Skeletal muscle satellite cell (primary cell): ENCODE measurements around the gene IGF2R.
"Not testable (repeated sequence)": the region's sequence is repeated elsewhere in the genome, so short reads cannot be mapped to it uniquely, and the experiment has no call there.

Experiments used
- H3K27me3 ChIP-seq: 2 replicates; pipeline ENCODE4 v1.7.0; 2013; ENCODE audit warnings: low read length; ENCODE audit not compliant: control insufficient read depth, insufficient read depth
- H3K36me3 ChIP-seq: 2 replicates; pipeline ENCODE4 v1.7.0; 2013; ENCODE audit warnings: mild to moderate bottlenecking, control low read depth, low read length; ENCODE audit not compliant: insufficient read depth
- H3K4me1 ChIP-seq: 2 replicates; pipeline ENCODE4 v1.7.0; 2013; ENCODE audit warnings: low read length; ENCODE audit not compliant: control insufficient read depth, insufficient read depth
- H3K4me2 ChIP-seq: 2 replicates; pipeline ENCODE4 v1.7.0; 2013; ENCODE audit warnings: mild to moderate bottlenecking, low read length
- H3K4me3 ChIP-seq: 2 replicates; pipeline ENCODE4 v1.7.0; 2013; ENCODE audit warnings: low read length
- H3K9ac ChIP-seq: 2 replicates; pipeline ENCODE4 v1.7.0; 2013; ENCODE audit warnings: mild to moderate bottlenecking, low read depth, low read length, moderate library complexity
- H3K9me3 ChIP-seq: replicated peaks from 2 replicates; pipeline ENCODE4 v1.7.0; 2013; ENCODE audit warnings: mild to moderate bottlenecking, control low read depth, low read length

The IGF2R gene

DNA sequence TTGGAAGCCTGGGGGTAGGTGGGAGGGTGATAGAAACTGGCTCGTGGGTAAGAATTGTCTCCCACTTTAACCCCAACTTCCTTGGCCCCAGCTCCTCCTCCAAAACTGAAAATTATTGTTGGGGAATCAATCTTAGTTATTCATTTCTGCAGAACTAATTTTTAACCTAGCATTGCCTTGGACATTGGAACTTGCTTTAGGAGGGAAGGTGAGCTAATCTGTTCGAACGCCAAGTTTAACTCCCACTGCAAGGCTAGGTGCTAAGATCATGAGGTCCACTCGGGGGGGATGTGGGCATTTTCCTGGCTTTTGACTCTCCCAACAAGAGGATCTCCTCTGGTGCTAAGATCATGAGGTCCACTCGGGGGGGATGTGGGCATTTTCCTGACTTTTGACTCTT is 156.2 kb downstream of the IGF2R start:
- not testable (repeated sequence) for H3K27me3 ChIP-seq, H3K4me3 ChIP-seq, H3K4me1 ChIP-seq, H3K4me2 ChIP-seq, H3K9ac ChIP-seq, H3K36me3 ChIP-seq, H3K9me3 ChIP-seq

DNA sequence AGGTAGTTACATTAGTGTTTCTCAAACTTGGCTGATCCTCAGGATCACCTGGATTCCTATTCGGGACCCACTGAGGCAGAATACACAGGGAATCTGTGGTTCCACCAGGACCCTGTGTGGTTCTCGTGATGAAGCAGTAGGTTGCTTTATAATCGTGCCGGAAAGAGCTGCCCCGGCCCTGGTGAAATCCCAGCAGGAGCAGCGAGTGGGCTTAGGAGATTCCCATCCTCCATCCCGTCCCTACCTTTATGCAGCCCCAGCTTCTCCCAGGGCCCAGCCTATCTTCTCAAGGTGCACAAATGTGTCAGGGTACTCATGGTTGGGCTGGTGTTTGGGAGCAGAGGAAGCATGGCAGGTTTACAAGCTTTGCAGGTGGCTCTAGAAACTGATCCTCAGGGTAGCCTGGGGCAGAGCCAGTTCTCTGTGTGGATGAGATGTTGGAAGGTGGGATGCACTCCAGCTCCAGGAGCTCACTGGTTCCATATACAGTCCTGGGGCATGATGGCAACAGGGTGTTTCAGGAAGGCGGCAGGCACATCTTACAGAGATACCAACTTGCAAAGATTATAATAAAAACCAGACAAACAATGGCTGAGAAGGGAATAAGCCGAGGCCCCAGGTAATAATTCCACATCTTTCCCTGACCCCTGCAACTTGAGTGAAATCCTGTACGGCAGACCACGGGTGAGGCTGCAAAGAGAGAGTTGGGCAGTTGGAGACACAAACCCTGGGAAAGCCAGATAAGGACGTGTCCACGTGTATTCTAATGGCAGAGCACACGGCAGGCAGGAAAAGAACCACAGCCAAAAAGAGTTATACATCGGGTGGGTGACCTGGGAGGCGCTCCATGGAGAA is 158.6 kb downstream of the IGF2R start:
- no peak overlapping the region for H3K4me2 ChIP-seq
- H3K36me3 ChIP-seq = no peaks in the 10 kb centered on the region
- no peaks in the 10 kb centered on the region for H3K27me3 ChIP-seq
- no peak overlapping the region for H3K9ac ChIP-seq
- no peaks in the 10 kb centered on the region for H3K9me3 ChIP-seq
- no peak overlapping the region for H3K4me3 ChIP-seq
- peaks cover 3% of the 10 kb centered on the region for H3K4me1 ChIP-seq

DNA sequence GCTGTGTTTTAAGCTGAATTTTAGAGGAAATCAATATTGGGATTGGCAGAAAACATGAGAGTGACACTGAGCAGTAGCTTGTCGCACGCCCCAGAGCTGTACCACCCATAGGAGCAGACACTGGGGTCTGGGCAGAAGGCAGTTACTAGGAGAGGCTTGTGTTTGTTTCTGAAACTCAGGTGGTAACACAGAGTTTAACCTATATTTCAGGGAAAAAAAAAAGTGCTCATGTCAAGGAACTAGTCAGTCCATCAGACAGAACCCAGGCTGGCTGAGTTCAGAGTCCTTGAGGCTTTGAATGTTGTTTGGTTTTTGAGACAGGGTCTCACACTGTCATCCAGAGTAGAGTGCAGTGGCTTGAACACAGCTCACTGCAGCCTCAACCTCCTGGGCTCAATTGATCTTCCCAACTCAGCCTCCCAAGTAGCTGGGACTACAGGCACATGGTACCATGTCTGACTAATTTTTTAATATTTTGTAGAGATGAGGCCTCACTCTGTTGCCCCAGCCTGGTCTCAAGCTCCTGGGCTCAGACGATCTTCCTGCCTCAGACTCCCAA is 159.3 kb downstream of the IGF2R start:
- Histone ChIP-seq H3K9ac (no peak overlapping the region), H3K36me3 (no peaks in the 10 kb centered on the region), H3K4me2 (no peak overlapping the region), H3K4me1 (peaks cover 8% of the 10 kb centered on the region), H3K27me3 (no peaks in the 10 kb centered on the region), H3K4me3 (no peak overlapping the region), H3K9me3 (no peaks in the 10 kb centered on the region)

- Histone ChIP-seq H3K9ac (no peak overlapping the region), H3K4me2 (no peak overlapping the region), H3K4me1 (peaks cover 8% of the 10 kb centered on the region), H3K27me3 (no peaks in the 10 kb centered on the region), H3K36me3 (no peaks in the 10 kb centered on the region), H3K4me3 (no peak overlapping the region), H3K9me3 (no peaks in the 10 kb centered on the region)
These were observed 160.1 kb downstream of the IGF2R start for GRCh38 chr6:160128879-160129516.

DNA sequence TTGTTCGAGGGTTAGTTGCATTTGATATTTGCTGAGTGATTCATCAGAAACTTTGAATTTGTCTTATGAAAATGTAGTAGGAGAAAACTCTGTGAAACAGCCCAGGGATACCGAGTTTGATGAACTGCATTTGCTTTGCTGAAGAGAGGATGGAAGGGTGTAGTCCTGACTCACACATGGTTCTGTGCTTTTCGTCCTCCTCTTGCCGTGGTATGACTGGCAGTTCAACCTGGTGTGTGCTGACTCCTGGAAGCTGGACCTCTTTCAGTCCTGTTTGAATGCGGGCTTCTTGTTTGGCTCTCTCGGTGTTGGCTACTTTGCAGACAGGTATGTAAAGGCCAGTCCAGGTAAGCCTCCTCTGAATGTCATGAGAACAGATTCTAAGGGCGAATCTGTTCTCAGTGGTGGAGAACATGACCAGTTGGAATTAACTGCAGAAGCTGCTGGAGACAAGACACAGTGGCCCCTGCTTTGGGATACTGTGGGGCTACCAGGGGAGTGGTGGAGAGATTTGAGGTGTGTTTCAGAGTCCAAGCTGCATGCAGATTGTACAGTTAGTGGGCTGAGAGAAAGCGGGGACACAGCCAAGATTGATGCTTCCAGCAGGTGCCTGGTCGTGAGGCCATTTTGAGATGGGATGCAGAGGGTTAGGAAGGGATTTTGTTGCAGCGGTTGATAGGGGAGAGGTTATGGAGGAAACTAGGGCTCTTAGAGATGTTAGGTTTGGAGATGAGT is 161.2 kb downstream of the IGF2R start:
- no peak overlapping the region for H3K4me2 ChIP-seq
- no peaks in the 10 kb centered on the region for H3K27me3 ChIP-seq
- H3K36me3 ChIP-seq = no peaks in the 10 kb centered on the region
- H3K9me3 ChIP-seq = no peaks in the 10 kb centered on the region
- H3K9ac ChIP-seq = no peak overlapping the region
- no peak overlapping the region for H3K4me3 ChIP-seq
- H3K4me1 ChIP-seq = peaks cover 8% of the 10 kb centered on the region

DNA sequence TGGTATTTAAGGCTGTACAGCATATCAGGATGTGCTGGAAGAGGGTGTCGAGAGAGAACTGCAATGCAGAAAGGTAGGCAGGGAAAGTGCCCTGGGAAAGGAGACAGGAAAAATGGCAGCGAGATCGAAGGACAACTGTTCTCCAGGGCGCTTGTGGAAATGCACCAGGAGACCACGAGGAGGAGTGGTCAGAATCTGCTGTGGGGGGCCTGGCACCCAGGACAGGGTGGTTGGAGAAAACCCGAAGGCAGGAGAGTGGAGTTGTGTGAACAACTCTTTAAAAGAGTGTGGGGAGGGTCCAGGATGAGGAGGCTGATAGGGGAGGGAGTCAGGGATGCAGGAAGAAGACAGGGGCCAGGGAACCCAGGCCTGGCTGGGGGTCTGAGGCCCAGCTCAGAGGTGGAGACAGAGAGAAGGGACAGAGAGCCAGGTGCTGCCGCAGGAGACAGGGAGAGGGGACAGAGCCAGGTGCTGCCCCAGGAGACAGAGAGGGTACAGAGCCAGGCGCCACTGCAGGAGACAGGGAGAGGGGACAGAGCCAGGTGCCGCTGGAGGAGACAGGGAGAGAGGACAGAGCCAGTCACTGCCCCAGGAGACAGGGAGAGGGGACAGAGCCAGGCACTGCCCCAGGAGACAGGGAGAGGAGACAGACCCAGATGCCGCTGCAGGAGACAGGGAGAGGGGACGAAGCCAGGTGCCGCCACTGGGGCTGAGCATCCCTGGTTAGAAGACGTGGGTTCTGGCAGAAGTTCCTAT is 162.0 kb downstream of the IGF2R start:
- no peaks in the 10 kb centered on the region for H3K36me3 ChIP-seq
- no peak overlapping the region for H3K9ac ChIP-seq
- no peak overlapping the region for H3K4me2 ChIP-seq
- peaks cover 8% of the 10 kb centered on the region for H3K4me1 ChIP-seq
- no peaks in the 10 kb centered on the region for H3K9me3 ChIP-seq
- no peaks in the 10 kb centered on the region for H3K27me3 ChIP-seq
- H3K4me3 ChIP-seq = no peak overlapping the region

GRCh38 chr6:160131636-160132296 is 162.9 kb downstream of the IGF2R start:
- Histone ChIP-seq H3K27me3 (no peaks in the 10 kb centered on the region), H3K9ac (no peak overlapping the region), H3K36me3 (no peaks in the 10 kb centered on the region), H3K4me1 (peaks cover 8% of the 10 kb centered on the region), H3K9me3 (no peaks in the 10 kb centered on the region), H3K4me3 (no peak overlapping the region), H3K4me2 (no peak overlapping the region)

GRCh38 chr6:160132297-160132637 is 163.4 kb downstream of the IGF2R start:
- no peak overlapping the region for H3K4me2 ChIP-seq
- H3K36me3 ChIP-seq = no peaks in the 10 kb centered on the region
- H3K27me3 ChIP-seq = no peaks in the 10 kb centered on the region
- H3K9ac ChIP-seq = no peak overlapping the region
- no peak overlapping the region for H3K4me3 ChIP-seq
- H3K9me3 ChIP-seq = no peaks in the 10 kb centered on the region
- peaks cover 8% of the 10 kb centered on the region for H3K4me1 ChIP-seq

- Histone ChIP-seq H3K4me3 (no peak overlapping the region), H3K9me3 (no peaks in the 10 kb centered on the region), H3K9ac (no peak overlapping the region), H3K4me1 (peaks cover 8% of the 10 kb centered on the region), H3K4me2 (no peak overlapping the region), H3K27me3 (no peaks in the 10 kb centered on the region), H3K36me3 (no peaks in the 10 kb centered on the region)
These were observed 164.0 kb downstream of the IGF2R start for GRCh38 chr6:160132776-160133338.

GRCh38 chr6:160133441-160134336 is 164.8 kb downstream of the IGF2R start:
- H3K36me3 ChIP-seq = no peaks in the 10 kb centered on the region
- no peak overlapping the region for H3K4me3 ChIP-seq
- peaks cover 13% of the 10 kb centered on the region for H3K4me1 ChIP-seq
- H3K9ac ChIP-seq = no peak overlapping the region
- H3K4me2 ChIP-seq = no peak overlapping the region
- H3K9me3 ChIP-seq = no peaks in the 10 kb centered on the region
- H3K27me3 ChIP-seq = no peaks in the 10 kb centered on the region
